Fibroblast of villous mesenchyme (primary cell): ENCODE results near the gene SSBP3. TPM values are rescaled to one million over a fixed set of nuclear protein-coding genes. Genes with fewer than 3 reads are reported as not detected.

Experiments
- DNase-seq: peaks from one replicate; pipeline ENCODE4 v3.0.0-alpha.2; 2010; ENCODE audit warnings: low read depth
- H3K4me3 ChIP-seq: 2 replicates; pipeline ENCODE4 v1.5.1; 2011; ENCODE audit warnings: low read depth, mild to moderate bottlenecking, low read length
- total RNA-seq: library from RNA; depleted of rRNA; stranded (reverse); fragments of >200 nt; gene quantifications from 2 replicates; pipeline ENCODE4 v1.2.3, GENCODE V29; 2012
- TF ChIP-seq, protein P1 (sequence below): IDR thresholded peaks from 2 replicates; pipeline ENCODE4 v1.5.1; 2012; ENCODE audit warnings: low read depth, mild to moderate bottlenecking, low read length; ENCODE audit not compliant: insufficient read depth

Gene SSBP3
- total RNA-seq, 1 donor, result 15.1 TPM

DNA sequence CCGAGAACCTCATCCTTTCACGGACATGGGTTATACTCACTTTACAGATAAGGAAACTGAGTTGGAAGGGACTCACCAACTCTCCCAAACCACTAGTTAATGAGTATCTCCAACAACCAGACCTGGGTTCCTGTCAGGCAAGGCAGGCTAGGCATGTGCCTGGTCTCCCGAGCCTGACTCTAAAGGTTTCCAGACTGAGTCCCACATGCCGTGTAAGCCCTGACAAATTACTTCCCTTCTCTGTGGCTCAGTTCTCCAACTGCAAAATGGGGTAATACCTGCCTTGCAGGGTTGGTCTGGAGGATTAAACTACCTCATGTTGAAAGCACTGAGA lies 34.3 kb downstream of the SSBP3 start:
- H3K4me3 ChIP-seq, result no peak overlapping the region
- TF ChIP-seq, protein P1, sequence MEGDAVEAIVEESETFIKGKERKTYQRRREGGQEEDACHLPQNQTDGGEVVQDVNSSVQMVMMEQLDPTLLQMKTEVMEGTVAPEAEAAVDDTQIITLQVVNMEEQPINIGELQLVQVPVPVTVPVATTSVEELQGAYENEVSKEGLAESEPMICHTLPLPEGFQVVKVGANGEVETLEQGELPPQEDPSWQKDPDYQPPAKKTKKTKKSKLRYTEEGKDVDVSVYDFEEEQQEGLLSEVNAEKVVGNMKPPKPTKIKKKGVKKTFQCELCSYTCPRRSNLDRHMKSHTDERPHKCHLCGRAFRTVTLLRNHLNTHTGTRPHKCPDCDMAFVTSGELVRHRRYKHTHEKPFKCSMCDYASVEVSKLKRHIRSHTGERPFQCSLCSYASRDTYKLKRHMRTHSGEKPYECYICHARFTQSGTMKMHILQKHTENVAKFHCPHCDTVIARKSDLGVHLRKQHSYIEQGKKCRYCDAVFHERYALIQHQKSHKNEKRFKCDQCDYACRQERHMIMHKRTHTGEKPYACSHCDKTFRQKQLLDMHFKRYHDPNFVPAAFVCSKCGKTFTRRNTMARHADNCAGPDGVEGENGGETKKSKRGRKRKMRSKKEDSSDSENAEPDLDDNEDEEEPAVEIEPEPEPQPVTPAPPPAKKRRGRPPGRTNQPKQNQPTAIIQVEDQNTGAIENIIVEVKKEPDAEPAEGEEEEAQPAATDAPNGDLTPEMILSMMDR, result no peak
- DNase-seq, result no peak

DNA sequence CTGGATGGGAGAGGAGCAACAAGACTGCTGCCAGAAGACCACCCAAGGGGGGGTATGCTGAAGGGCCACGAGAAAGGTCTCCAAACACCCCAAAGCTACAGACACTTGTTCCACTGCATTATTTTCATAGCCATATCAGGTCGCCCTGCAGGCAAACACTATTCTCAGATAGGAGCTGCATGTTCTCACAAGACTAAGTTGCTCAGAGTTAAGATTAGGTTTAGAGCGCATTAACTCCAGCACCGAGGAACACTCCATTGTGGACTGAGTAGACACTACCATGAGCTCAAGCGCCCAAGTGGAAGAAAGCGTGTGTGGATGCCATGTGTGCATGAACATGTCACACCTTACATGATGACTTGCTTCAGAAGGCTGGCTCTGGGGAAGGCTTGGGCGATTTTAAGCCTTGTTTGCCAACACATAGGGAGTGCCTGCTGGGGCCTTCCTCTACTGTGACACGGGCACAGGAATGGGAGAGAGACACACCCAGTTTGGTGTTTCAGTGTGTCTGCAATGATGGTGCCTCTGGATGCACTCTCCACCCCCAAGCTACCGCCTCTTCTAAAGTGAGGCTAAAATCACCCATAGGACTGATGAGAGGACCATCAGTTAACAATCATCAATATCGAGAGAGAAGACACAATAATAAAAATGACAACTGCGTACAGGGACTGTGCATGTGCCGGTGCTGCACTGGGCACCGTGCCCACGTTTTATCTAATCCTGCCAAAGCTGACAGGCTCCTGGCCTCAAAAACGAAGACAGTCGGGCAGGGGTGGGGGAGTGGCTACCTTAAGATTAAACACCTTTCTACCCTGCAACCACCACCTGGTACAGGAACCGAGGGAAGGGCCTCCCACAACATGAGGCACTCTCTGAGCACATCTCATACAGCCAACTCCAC lies 34.9 kb downstream of the SSBP3 start:
- no peak overlapping the region for H3K4me3 ChIP-seq
- no peak for DNase-seq
- TF ChIP-seq, protein P1, result no peak

DNA sequence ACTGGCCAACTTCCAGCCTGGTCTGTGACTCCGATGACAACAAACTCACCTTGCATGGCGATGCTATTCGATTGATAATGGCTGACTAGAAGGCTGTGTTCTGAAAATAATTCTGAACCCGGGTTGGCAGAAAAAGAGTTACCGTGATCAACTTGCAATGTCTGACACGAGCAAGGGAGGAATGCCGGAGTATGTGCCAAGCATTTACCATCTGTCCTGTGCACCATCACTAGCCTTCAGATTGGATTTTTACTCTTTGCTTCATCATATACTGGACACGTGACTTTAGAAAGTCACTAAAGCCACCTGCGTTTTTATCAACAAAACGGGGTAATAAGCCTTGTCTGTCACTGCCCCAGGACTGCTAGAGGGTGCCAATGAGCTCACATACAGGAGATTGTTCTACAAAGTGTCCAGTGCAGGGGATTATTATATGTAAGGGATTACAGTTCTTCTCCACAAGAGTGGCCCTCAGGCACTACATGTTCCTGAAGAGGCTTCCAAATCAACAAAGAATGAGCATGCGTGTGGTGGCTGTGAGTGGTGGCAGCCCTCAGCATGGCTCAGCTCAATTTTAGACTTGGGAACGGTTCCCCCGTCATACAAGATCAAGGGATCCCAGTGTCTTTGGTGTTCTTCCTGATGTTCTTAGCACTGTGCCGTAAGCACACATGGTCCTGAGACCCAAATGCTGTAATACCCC lies 35.8 kb downstream of the SSBP3 start:
- TF ChIP-seq, protein P1, result no peak
- no peak overlapping the region for H3K4me3 ChIP-seq
- DNase-seq, result no peak

DNA sequence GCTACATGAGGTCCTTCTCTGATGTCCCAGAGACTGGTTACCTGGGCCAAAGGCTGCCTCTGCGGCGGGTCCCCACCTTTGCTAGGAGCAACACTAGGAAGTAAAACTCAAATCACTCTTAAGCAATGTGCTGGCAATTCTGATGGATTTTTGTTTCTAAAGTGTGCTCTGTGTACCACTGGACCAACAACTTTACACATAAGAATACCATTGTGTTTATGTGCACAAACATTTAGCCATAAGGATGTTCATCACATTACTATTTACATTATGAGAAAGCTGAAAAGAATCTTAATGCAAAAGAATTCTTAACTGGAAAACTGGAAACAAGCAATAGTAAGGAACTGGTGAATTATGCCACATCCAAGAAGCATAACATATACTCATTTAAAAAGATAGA lies 38.6 kb downstream of the SSBP3 start:
- no peak for DNase-seq
- TF ChIP-seq, protein P1, result no peak
- no peak overlapping the region for H3K4me3 ChIP-seq

DNA sequence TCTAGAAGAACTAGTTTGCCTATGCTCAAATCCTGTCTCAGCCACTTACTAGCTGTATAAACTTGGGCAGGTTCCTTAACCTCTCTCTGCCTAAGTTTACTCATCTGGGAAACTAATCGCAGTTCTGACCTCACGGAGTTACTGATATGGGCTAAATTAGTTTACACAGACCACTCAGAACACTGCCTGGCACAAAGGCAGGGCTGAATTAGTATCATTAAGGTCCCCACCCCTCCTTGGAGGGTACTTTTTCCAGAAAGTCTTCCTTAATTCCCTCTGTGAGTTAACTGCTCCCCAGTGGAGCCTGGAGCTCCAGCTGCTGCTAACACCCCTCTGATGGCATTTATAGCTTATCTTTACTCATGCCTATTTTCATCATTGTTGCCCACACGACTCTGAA lies 40.3 kb downstream of the SSBP3 start:
- H3K4me3 ChIP-seq, result no peak overlapping the region
- DNase-seq, result no peak
- TF ChIP-seq, protein P1, result no peak

DNA sequence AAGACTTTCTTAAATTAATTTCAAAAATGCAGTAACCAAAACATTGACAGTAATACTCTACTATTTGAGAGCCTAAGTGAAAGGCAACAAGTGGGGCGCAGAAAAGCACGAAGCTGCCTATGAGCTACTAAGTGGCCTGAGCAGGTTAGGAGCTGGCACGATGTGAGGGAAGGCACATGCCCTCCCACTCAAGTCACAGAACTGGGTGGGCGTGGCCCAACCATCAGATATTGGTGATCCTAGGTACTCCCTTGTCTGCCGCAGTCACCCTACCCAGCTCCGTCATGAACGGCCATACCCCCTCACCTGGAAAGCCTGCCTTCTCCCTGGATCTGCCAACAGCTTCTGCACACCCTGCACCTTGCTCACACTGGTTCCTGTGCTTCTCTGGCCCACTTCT lies 40.8 kb downstream of the SSBP3 start:
- TF ChIP-seq, protein P1, result no peak
- no peak overlapping the region for H3K4me3 ChIP-seq
- no peak for DNase-seq

DNA sequence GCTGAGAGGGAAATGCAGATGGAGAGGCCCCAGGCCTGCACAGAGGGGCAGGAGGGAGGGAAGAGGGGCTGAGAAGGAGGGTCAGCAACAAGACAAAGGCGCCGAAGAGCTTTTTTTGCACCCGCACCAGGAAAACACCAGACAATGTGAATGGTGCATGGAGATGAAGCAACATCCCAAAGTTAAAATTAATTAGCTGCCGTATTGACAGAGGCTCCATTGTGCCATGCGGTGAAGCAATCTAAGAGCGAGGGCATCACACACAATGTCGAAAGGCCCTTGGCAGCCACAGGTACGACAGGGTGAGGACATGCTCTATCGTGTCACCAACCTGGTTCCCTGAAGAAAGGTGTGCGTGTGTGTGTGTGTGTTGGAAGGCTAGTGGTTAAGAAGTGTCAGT lies 41.2 kb downstream of the SSBP3 start:
- TF ChIP-seq, protein P1, result no peak
- DNase-seq, result no peak
- H3K4me3 ChIP-seq, result no peak overlapping the region
